Spleen (tissue), 7 donors: ENCODE measurements around the gene ZNF705A.
"Not testable (repeated sequence)": the region's sequence is repeated elsewhere in the genome, so short reads cannot be mapped to it uniquely, and the experiment has no call there.

Experiments
- CTCF ChIP-seq, 11 experiments: fragments of 200-600 bp in 7 of 11; fragments of 450-650 bp in 4 of 11; sonication (generic) in 4 of 11; IDR thresholded peaks in 8 of 11; conservative IDR thresholded peaks in 3 of 11; 1 replicate in 7 of 11; 2 replicates in 4 of 11; pipeline versions ENCODE4 v1.4.0 to v1.8.0; 2016 to 2021; ENCODE audit warnings: antibody characterized with exemption in 11 of 11, inconsistent platforms in 4 of 11, mild to moderate bottlenecking in 1 of 11
- POLR2A ChIP-seq, 3 donors: fragments of 450-650 bp; IDR thresholded peaks; one replicate each; pipeline ENCODE4 v1.5.1; 2017; ENCODE audit warnings: antibody characterized with exemption in 3 of 3, mild to moderate bottlenecking in 1 of 3
- POLR2AphosphoS5 ChIP-seq, 3 donors: sonication (generic); formaldehyde crosslinking; IDR thresholded peaks; one replicate each; pipeline ENCODE4 v1.5.1; 2017; ENCODE audit warnings: antibody characterized with exemption in 3 of 3
- donor health status: DM: no; HTN: no; CAD: no; lungs with moderate emphysema.
- donor health status: DM: no; HTN: no; CAD: no.
- donor health status: DM: no; HTN: no; CAD: no.

GRCh38 chr12:8133636-8134397 lies 23.0 kb upstream of the ZNF705A start:
- TF ChIP-seq CTCF (IDR thresholded peaks at IDR 0.05 in 8 of 11, conservative IDR thresholded peaks at IDR 0.05 in 3 of 11); POLR2AphosphoS5 (IDR thresholded peaks at IDR 0.05); POLR2A (IDR thresholded peaks at IDR 0.05): not testable (repeated sequence)
